Esophagus muscularis mucosa (tissue), 3 donors: ENCODE data around the gene MIGA2.

Source experiments
- EP300 ChIP-seq: sonication (generic); formaldehyde crosslinking; IDR thresholded peaks from one replicate; pipeline ENCODE4 v1.6.1; 2017; ENCODE audit warnings: antibody characterized with exemption
- TF ChIP-seq, protein P1 (sequence below), 3 experiments: fragments of 200-600 bp in 2 of 3; fragments of 450-650 bp in 1 of 3; sonication (generic) in 2 of 3; IDR thresholded peaks; one replicate each; pipeline ENCODE4 v1.5.1; 2017 to 2019; ENCODE audit warnings: antibody characterized with exemption in 3 of 3, mild to moderate bottlenecking in 2 of 3, moderate library complexity in 1 of 3

DNA sequence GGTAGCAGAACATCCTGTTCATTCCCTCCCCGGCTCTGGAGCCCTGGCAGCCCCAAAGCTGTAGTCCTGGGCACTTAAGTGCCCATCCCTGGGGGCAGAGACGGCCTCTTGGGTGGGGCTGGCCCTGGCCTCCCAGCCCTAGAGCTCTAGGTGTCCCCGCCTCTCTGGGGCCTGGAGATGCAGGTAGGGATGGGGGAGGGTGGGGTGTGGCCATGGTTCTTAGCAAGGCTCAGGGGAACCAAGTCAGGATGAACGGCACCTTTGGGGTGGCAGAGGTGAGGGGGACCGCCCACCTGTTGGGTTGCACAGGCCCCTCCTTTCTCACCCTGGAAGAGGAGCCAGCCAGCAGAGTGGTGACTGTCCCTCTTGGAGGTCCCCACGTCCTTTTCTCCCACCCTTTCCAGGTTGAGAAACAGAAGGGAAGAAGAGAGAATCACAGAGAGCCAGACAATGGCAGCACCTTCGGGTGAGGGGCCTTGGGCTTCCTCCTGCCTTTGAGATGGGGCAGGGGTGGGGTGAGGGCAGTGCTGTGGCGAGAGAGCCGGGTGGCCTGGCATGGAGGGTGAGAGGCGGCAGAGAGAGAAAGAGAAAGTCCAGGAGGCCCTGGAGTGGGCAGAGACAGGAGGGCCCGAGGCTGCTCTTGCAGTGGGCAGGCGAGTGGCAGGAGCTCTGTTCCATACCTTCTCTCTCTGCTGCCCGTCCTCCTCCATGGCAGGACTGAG lies 71.8 kb downstream of the MIGA2 start:
- TF ChIP-seq, protein P1, sequence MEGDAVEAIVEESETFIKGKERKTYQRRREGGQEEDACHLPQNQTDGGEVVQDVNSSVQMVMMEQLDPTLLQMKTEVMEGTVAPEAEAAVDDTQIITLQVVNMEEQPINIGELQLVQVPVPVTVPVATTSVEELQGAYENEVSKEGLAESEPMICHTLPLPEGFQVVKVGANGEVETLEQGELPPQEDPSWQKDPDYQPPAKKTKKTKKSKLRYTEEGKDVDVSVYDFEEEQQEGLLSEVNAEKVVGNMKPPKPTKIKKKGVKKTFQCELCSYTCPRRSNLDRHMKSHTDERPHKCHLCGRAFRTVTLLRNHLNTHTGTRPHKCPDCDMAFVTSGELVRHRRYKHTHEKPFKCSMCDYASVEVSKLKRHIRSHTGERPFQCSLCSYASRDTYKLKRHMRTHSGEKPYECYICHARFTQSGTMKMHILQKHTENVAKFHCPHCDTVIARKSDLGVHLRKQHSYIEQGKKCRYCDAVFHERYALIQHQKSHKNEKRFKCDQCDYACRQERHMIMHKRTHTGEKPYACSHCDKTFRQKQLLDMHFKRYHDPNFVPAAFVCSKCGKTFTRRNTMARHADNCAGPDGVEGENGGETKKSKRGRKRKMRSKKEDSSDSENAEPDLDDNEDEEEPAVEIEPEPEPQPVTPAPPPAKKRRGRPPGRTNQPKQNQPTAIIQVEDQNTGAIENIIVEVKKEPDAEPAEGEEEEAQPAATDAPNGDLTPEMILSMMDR (IDR thresholded peaks at IDR 0.05) = no peak
- TF ChIP-seq EP300 = no peak
